Occipital lobe (tissue), 2 donors: ENCODE measurements around the gene TRIM41. TPM values are rescaled to one million over a fixed set of nuclear protein-coding genes. Genes with fewer than 3 reads are reported as not detected.
"Not testable (repeated sequence)": the region's sequence is repeated elsewhere in the genome, so short reads cannot be mapped to it uniquely, and the experiment has no call there.

Experiments
- DNase-seq: peaks from one replicate; lab custom pipeline; 2025; lab: John Stamatoyannopoulos, UW
- total RNA-seq: library from RNA; depleted of rRNA; stranded (reverse); fragments of >200 nt; gene quantifications from one replicate; pipeline ENCODE4 v1.2.3, GENCODE V29; 2014

The TRIM41 gene
- total RNA-seq, 1 donor from 2014 or later: 11.9 TPM

GRCh38 chr5:181248277-181248676 is 25.2 kb downstream of the TRIM41 start:
- no peak for DNase-seq

DNA sequence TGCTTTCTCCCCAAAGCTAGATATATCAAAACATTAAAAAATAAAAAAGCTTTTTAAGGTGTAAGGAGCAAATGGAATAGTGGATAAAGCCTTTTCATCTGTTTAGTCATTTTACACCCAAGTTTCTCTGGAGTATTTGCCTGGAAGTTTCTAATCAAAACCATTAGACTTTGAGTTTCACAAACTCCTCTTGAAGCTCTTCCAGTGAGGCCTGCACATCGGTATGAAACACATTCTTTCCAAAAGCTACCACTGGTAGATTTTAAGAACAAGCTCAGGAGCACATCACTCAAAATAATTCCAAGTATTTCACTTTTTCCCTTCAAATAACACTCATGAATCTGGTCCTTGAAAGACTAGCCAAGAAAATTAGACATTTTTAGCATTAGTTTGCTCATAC is 32.2 kb downstream of the TRIM41 start:
- DNase-seq: no peak

DNA sequence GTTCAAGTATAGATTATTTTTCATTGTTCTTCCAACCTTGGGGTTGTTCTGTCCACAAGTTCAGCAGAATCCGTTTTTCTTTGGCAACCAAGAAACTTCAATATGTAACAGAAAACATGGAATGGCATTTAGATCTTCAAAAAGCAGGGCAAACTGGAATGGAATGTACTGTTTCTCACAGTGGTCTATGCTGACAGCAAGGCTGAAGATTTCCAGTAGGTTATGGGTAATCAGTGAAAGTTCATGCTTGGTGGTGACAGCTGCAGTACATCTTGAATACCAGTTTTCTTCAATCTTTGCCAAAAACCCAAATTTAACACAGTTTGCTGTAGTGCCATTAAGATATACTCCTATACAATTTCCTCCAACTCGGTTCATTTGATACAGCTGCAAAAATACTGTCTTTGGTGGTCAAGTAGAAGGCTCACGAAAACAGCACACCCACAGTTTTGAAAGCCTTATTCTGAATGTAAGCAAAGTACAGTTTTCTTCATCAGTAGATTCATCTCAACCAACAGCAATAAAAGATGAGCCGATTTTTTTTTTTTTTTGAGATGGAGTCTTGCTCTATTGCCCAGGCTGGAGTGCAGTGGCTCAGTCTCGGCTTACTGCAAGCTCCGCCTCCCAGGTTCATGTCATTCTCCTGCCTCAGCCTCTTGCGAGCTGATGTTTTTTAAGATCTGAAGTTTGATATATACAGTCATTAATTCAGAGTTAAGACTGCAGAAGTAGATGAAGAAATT is 32.9 kb downstream of the TRIM41 start:
- DNase-seq: no peak

DNA sequence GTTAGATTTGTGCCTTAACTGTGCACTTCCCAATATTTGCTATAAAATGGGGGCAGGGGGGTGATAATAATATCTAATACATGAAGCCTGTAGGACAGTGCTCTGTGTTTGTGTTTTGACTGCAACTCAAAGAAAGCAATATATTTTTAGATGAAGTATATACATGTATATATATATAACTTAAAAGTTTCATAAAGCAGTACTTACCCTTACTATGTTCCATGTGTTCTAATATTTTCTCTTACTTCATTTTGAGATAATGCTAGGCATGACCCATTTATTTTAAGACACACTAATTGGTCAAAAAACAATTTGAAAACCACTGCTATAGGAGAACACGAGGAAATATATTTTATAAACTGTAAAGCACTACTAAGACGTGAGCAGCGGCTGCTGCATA is 35.5 kb downstream of the TRIM41 start:
- DNase-seq: no peak

DNA sequence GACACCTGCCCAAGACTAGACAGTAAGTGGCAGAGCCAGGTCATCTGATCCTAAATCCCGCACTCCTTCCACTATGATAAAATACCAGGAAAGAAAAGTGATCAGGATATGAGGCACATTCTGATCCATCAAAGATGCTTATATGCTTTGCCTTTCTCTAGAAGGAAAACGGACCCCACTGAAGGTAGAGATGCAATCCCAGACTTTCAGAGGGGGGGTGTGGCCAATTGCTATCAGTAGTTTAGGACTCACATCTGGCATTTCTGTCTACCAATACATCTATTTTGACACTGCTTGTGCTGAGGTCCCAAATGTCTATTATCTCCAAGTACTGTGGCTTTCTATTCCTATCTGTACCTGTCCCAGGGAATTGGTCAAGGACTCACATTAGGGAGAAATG is 36.2 kb downstream of the TRIM41 start:
- DNase-seq: no peak

GRCh38 chr5:181259974-181260719 is 37.1 kb downstream of the TRIM41 start:
- no peak for DNase-seq

GRCh38 chr5:181260720-181261319 is 37.7 kb downstream of the TRIM41 start, which contains the start of gene TRIM52:
Gene TRIM52 (minus strand): TSS chr5:181261143. CDS start chr5:181260813, 330 bp downstream.
- no peak for DNase-seq

DNA sequence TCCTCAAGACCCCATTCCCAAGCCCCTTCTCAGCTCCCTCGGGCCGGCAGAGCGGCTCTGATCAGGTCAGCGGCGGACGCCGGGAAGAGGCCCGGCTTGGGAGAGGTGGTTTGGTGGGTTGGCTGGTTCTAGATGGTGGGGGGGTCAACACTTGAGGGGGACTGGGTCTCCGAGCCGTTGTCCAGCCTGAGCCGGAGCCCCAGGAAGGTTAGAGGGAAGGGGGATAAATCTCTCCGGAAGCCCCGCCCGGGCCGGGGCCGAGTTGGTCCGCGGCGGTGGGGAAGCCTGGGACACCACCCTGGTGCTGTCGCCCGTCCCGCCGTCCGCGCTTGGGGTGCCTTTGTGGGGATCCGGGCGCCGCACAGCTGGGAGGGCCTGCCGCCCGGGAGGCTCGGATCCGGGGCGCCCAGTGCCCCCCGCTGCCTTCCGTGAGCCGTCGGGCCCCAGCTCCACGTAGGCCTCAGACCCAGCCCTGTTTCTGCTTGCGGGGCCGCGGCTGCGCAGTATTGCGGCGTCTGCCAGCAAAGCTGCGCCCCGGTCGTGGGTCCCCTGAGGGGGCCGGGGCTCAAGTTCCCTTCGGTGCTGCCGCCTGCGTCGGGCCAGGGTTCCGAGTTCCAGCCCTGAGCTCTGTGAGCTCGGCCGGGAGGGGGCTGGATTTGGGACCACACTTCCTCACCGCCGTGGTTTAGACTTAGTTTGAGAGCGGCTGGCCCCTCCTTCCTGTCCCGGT is 38.4 kb downstream of the TRIM41 start:
- DNase-seq: no peak

DNA sequence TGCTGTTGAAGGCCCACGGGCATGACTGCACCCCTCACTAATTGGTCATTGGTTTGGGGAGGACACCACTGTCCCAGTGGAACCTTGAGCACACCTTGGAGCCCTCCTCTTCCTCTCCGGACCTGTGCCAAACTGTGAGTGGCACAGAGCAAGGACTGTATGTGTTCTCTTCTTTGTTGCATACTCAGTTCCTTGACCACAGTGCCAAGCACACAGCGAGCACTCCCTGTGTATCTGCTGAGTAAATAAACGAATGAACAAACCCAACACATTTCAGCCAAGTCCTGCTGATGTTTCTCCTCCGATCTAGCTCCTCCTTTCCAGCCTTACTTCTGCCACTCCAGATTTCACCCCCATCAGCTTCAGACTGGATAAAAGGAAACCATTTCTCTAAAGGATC is 40.6 kb downstream of the TRIM41 start:
- no peak for DNase-seq

GRCh38 chr5:181265092-181265671 is 42.1 kb downstream of the TRIM41 start:
- no peak for DNase-seq

GRCh38 chr5:181267291-181267904 is 44.3 kb downstream of the TRIM41 start:
- not testable (repeated sequence) for DNase-seq

- not testable (repeated sequence) for DNase-seq
These were observed 44.8 kb downstream of the TRIM41 start for GRCh38 chr5:181267907-181268306.

DNA sequence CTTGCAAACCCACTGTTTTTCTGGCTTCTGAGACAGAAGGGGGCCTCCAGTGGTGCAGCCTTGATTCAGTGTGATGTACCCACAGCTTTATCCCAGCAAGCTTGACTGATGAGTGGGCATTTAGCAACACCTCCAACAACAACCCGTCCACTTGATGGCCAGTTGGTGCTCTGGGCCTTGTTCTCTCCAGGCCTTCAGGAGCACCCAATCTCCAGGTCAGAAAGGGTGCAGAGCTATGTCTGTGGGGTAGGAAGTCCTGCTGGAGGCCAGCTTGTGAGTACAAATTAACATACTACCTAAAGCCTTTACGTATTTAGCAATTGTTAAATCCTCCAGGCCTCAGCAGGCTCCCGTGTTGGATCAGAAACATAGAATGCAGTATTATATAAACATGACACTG is 48.0 kb downstream of the TRIM41 start:
- no peak for DNase-seq

GRCh38 chr5:181273433-181273744 is 50.3 kb downstream of the TRIM41 start:
- not testable (repeated sequence) for DNase-seq

GRCh38 chr5:181280251-181280762 is 57.2 kb downstream of the TRIM41 start:
- DNase-seq: no peak

GRCh38 chr5:181281077-181281983 is 58.2 kb downstream of the TRIM41 start:
- no peak for DNase-seq

DNA sequence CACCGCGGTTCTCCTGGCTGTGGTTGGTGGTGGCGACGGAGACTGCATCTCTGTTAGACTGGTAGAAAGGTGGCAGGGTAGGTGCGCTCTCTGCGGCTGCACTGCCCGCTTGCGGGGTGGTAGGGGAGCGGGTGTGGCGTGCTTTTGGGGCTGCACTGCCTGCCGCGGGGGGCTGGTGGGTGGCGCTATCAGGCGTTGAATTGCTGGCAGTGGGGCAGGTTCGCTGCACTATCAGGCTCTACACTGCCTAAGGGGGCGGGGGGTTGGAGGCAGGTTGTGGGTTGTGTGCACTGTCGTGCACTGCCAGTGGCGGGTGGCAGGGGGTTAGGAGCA is 58.9 kb downstream of the TRIM41 start:
- DNase-seq: no peak

DNA sequence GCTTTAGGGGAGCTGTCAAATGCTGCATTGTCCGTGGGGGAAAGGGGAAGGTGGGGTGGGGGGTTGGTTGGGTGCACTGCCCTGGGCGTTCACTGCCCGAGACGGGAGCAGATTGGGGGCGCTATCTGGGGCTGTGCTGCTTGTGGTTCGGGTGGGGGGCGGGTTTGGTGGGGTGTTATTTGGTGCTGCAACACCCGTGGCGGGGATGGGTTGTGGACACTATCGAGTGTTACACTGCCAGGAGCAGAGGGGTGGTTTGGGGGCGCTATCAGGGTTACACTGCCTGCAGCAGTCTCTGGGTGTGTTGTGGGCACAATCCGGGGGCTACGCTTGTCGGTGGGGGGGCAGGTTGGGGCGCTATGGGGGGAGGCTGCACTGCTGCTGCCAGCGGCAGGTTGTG is 59.3 kb downstream of the TRIM41 start:
- not testable (repeated sequence) for DNase-seq

GRCh38 chr5:181282874-181283273 is 59.8 kb downstream of the TRIM41 start:
- no peak for DNase-seq

- no peak for DNase-seq
These were observed 60.3 kb downstream of the TRIM41 start for GRCh38 chr5:181283347-181283746.
